Lung microvascular endothelial cell (primary cell): ENCODE data around the gene SIVA1. TPM values are rescaled to one million over a fixed set of nuclear protein-coding genes. Genes with fewer than 3 reads are reported as not detected.

Experiments used
- DNase-seq, 2 donors: peaks; one replicate each; pipeline versions ENCODE4 v3.0.0 to v3.0.0-alpha.2; 2010; ENCODE audit warnings: low read depth in 2 of 2
- total RNA-seq: library from RNA; depleted of rRNA; stranded (reverse); fragments of >200 nt; gene quantifications from 2 replicates; pipeline ENCODE4 v1.2.1, GENCODE V29; 2014

SIVA1 gene
- total RNA-seq, 1 donor from 2014 or later = 82.3 TPM

GRCh38 chr14:104734601-104734990 lies 18.4 kb upstream of the SIVA1 start:
- DNase-seq = no peak

DNA sequence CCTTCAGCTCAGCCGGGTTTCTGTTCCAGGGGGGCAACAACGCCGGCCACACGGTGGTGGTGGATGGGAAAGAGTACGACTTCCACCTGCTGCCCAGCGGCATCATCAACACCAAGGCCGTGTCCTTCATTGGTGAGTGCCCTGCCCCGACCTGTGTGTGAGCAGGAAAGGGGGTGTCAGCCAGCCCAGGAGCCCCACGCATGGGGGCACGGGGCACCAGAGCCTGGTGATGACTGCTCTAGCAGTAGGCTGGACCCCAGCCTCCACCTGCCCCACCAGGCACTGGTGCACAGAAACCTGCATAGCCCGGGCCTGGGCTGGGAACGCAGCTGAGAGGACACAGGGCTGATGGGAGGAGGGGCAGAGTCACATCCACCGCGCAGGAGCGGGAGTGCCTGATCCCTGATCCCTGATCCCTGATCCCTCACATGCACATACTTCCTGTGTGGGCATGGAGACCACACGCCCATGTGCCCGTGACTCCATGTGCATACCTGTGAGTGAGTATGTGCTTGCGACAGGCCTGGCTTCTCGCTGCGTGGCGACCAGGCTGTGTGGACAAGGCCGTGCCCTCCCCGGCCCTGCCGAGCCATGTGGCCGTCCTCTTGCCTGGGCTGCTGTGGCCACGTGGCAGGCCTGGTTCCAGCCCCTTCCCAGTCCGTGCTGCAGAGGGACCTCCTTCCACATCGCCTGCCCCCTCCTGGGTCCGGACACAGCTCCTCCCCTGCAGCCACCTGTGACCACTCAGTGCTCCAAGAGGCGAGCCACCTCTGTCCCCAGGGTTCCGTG lies 17.8 kb upstream of the SIVA1 start:
- peak in 1 of 2 donors; percentile 42 for DNase-seq

DNA sequence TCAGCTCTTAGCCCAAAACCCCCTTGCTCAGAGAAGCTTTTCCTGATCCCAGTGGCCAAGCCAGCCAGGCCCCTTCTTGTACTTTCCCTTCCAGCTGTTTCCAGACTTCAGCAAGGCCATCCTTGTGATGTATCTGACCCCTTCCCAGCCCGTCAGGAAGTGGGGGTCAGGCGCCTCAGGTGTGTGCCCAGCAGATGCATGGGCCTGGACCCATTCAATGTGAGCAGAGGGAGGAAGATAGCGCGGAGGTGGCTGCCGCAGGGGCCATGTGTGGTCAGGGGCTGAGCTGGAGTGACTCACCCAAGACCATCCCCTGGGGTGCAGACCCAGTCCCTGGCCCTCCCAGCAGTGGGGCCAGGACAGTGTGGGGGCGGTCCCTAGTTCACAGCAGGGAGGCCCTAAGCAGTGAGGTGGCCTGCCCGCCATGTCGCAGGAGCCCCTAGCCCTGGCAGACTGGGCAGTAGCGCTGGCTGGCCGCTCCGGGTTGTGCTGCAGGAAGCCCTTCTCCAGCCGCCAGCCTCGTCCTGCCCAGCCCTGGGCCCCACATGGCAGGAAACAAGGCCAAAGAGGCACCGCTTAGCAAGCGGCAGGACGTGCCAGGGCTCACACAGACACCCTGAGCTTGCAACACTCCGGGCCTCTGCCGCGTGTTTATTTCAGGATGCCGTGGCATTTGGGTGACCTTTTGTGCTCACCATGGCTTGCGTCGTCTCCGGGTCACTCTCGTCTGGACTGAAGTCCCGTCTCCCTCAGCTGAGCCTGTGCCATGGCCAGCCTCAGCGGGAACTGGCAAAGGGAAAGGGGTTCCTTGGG lies 16.9 kb upstream of the SIVA1 start:
- peak; percentile 84 to 93 for DNase-seq

GRCh38 chr14:104738375-104739019 lies 14.4 kb upstream of the SIVA1 start:
- DNase-seq = no peak

DNA sequence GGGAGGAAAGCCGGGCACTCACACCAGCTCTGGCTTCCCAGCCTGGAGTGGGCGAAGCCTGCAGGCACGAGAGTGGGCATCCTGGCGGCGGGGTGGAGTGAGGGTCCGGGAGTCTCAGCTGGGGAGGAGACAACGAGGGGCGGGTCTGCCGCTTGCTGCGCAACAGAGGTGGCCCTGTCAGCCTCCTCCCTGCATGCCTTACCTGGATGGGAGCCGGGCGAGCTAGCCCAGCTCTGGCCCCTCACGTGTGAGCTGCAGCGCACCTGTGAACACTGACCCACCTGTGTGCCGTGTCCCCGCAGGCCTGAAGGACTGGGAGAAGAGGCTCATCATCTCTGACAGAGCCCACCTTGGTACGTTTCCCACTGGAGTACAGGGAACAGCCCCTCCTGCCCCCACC lies 13.9 kb upstream of the SIVA1 start:
- DNase-seq = no peak

DNA sequence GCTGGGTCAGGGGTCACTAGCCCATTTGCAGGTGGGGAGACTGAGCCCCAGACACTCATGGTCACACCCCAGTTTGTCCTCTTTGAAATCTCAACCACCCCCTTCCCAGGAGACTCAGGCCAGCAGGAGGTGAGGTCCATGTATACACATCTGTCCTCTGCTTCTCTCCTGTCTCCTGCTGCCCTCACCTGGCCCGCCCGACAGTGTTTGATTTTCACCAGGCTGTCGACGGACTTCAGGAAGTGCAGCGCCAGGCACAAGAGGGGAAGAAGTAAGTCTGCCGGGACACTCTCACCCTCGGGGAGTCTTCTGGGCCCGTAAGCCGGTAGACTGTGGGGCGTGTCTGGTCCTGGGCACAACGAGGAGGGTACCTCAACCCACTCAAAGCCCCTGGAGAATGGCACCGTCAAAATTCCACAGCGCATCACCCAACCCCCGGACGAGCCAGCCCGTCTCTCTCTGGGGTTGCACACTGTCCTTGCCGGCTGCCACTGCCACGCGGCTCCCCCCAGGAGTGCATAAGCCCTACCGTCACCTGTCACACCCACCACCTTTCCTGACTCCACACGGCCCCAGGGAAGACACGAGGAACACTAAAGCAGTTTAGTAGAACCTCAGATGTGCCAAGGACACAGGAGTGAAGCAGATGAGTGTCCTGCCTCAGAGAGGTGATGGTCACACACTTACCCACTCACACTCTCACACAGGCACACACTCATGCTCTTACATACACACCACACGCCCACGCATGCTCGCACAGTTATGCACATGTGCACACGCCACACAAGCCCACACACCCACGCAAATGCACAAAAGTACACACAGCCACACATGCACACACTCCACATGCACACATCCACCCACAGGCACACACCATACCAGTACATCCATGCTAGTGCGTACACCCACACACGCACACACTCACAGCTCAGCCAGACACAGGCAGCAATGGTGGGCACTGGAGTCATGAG lies 13.1 kb upstream of the SIVA1 start:
- no peak for DNase-seq

GRCh38 chr14:104741108-104741802 lies 11.7 kb upstream of the SIVA1 start:
- DNase-seq = no peak

- no peak for DNase-seq
Observed at GRCh38 chr14:104741803-104742251, 11.1 kb upstream of the SIVA1 start.

GRCh38 chr14:104742586-104743455 lies 10.1 kb upstream of the SIVA1 start:
- DNase-seq = no peak

DNA sequence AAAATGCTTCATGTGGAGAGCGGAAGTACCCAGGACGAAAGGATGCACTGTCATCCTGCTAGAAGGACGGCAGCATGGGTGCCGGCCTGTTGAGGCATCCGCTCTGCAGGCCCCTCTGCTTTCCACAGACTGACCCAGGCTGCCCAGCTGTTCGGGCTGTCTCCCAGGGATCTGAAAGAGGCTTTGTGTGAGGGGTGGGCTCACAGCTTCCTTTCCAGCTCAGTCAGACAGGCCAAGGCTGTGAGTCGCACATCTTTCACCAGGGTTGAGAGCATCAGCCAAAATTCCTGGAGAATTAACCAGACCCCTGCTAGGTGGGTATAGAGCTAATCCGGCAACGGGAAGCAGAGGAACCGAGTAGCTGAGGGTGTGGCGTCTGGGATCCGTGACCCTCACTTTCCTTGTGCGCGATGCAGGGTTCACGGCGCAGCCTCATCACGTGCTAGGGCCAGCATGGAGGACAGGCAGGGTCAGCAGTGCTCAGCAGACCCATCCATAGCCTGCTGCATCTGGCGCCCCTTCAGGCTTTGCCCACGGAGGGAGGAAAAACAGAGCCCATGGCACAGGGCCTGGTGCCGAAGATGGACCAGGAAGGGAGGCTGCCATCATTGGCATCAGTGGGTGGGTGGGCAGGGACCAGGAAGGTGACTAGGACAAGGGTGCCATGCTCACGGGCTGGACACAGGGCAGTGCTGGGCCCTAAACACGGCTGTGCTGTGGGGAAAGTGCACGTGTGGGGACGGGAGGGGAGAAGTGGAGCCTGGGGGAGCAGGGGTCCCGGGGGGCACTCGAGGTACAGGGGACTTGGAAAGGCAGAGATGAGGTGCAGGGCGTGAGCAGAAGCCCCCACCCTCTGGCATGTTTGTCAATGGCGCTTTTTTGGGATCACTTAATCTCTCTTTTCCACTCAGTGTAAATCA lies 9.2 kb upstream of the SIVA1 start:
- DNase-seq = no peak

GRCh38 chr14:104744484-104744883 lies 8.5 kb upstream of the SIVA1 start:
- no peak for DNase-seq

DNA sequence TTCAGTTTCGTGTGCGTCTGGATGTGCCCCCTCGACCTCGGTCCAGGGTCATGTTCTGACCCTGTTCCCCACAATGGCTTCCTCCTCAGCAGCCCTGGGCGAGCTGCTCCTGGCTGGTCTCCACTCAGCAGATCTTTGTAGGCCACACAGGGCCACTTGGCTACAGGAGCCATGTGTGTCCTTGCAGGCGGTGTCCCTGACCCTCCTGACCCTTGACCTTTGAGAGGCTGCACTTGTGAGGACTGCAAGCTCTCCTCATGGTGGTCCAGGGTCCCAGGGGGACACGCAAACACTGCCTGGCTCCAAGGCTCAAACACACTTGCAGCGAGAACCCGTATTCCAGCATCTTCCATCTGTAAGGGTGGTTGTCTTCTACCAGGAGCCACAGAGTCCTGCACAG lies 7.5 kb upstream of the SIVA1 start:
- no peak for DNase-seq

DNA sequence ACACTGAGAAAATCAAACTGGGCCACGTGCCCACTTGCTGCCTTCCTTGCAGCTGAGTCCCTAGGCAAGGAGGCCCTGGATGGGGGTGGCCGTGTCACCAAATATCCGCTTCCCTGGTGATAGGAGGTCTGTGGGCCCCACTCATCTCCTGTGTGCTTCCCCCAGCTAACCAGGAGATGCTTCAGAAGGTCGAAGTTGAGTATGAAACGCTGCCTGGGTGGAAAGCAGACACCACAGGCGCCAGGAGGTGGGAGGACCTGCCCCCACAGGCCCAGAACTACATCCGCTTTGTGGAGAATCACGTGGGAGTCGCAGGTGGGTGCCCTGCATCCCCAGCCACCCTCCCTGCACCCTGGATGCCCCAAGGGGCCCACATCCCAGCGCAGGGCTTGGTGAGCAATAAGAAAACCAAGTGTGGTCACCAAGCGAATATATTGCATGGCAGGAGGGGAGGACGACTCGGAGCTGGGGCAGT lies 6.8 kb upstream of the SIVA1 start:
- DNase-seq = no peak

- DNase-seq = no peak
Observed at GRCh38 chr14:104746934-104747481, 5.9 kb upstream of the SIVA1 start.

- no peak for DNase-seq
Observed at GRCh38 chr14:104747876-104748275, 5.1 kb upstream of the SIVA1 start.

DNA sequence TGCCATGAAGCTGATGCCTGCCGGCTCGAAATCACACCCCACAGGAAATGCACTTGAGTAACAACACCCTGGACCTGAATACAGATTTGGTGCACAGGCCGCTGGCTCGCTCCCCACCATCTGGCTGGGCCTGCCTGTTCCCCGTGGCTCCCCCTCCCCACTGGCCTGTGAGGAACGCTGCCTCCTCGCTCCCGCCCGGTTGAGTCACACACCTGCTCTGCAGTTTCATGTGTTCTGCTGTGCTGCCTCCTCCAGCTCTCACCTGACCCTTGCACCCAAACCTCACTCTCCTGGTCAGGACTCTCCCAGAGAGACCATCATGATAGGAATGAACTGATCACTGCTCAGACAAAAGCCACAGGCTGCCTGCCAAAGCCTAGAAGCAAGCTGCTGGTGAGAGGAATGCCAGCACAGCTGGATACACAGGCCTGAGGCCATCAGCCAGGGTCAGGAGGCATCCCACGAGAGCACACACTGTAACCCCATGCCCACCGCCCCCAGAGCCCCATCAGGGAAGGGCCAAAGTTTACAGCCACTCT lies 3.8 kb upstream of the SIVA1 start:
- no peak for DNase-seq

DNA sequence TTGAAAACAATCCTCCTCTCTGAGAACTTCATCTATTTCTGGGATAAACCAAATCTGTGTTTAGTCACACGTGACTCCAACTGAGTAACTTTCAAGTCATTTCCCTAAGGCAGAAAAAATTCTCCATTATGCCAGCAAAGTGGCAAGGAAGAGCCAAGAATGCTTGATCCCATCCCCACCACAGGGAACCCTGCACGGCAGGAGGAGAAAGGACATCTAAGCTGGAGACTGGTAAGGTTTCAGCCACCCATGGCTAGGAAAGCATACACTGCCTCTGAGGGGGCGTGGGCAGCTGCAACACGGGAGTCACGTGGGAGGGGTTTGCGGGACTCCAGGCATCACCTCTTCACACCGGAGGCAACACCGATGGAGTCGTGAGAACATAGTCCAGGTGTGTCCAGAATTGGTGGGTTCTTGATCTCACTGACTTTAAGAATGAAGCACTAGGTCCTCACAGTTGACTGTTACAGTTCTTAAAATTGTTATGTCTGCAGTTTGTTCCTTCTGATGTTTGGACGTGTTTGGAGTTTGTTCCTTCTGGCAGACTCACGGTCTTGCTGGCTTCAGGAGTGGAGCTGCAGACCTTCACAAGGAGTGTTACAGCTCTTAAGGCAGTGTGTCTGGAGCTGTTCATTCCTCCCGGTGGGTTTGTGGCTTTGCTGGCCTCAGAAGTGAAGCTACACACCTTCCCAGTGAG lies 2.7 kb upstream of the SIVA1 start:
- DNase-seq = no peak
